ENCODE data around the gene MIEF1. TPM values are rescaled to one million over a fixed set of nuclear protein-coding genes. Genes with fewer than 3 reads are reported as not detected.

Gene MIEF1
- total RNA-seq, 4 donors from 2014 or later = 11.4 to 25.4 (median 12.9) TPM

DNA sequence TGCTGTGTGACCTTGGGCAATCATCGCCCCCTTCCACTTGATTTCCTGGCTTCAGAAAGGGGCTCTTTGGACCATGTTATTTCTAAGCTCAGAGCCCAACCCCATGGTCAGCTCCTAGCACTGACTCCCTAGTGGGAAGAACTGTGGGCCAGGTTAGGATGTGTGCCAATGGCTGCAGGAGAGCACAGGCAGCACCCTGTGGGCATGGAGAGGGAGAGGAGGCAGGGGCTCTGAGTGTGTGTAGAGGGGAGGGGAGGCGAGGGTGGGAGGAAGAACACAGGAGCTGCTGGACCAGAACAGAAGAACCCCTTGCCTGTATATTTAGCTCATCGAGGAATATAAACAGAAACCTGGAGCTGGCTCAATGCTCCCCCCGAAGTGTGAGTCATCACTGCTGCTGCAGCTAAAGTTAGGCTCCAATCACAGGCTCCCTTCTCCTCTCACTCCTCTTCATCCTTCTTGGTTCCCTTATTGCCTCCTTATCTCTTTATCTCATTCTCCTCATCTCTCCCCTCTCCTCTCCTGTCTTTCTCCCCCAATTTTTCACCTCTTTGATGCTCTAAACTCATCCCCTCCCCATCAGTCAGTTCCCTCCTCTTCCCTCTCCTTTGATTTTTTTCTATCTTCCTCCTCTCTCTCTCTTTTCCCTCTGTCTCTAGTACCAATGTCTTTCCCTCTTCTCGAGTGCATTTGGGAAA lies 44.9 kb downstream of the MIEF1 start:
- H3K9me3 ChIP-seq = no peaks in the 10 kb centered on the region
- no peak overlapping the region for H3K4me3 ChIP-seq
- H3K4me1 ChIP-seq = no peaks in the 10 kb centered on the region
- in situ Hi-C loops (cut with MboI; ENCODE audit: low sequenced_read_pairs in 4 of 4) (loop anchor here in 3 of 4 donors (10.0 to 25.0 kb wide), 4 partner anchors 488 to 815 kb away; partner anchors contain the start of genes ADSL (in 2 of the 3) and SGSM3 (in 1 of the 3)), intact Hi-C loops (cut with DNase I; ENCODE audit: low total_unique reads) (no loop called here)
- no peak for DNase-seq
- no peak for ATAC-seq
- peaks cover 18 to 41% (median 38%) of the 10 kb centered on the region in 3 donors for H3K27me3 ChIP-seq
- no peaks in the 10 kb centered on the region for H3K36me3 ChIP-seq
- no peak for TF ChIP-seq POLR2A (IDR thresholded peaks at IDR 0.05)
- TF ChIP-seq CTCF (IDR thresholded peaks at IDR 0.05 in 4 of 5, conservative IDR thresholded peaks at IDR 0.05 in 1 of 5) = no peak
- H3K27ac ChIP-seq = no peak overlapping the region

GRCh38 chr22:39547587-39547947 lies 45.5 kb downstream of the MIEF1 start:
- ATAC-seq (no peak), DNase-seq (no peak)
- H3K27me3 ChIP-seq = peaks cover 18 to 43% (median 36%) of the 10 kb centered on the region in 3 donors
- H3K36me3 ChIP-seq = no peaks in the 10 kb centered on the region
- in situ Hi-C loops (cut with MboI; ENCODE audit: low sequenced_read_pairs in 4 of 4) (loop anchor here in 3 of 4 donors (10.0 to 25.0 kb wide), 4 partner anchors 487 to 815 kb away; partner anchors contain the start of genes ADSL (in 2 of the 3) and SGSM3 (in 1 of the 3)), intact Hi-C loops (cut with DNase I; ENCODE audit: low total_unique reads) (no loop called here)
- no peak overlapping the region for H3K27ac ChIP-seq
- no peaks in the 10 kb centered on the region for H3K4me1 ChIP-seq
- no peak for TF ChIP-seq POLR2A (IDR thresholded peaks at IDR 0.05)
- no peak for TF ChIP-seq CTCF (IDR thresholded peaks at IDR 0.05 in 4 of 5, conservative IDR thresholded peaks at IDR 0.05 in 1 of 5)
- H3K9me3 ChIP-seq = no peaks in the 10 kb centered on the region
- H3K4me3 ChIP-seq = no peak overlapping the region

DNA sequence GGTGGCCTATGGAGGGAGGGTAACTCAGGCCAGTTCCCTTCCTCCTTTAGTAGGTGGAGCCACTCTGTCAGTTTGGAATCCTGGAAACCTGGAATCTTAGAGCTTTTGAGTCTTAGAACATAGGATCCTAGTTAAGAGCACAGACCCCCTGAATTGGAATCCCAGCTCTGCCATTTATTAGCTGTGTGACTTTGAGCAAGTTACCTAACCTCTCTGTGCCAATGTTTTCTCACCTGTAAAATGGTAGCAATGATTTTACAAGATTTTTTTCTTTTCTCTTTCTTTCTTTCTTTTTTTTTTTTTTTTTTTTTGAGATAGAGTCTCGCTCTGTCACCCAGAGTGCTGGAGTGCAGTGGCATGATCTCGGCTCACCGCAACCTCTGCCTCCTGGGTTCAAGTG lies 51.3 kb downstream of the MIEF1 start:
- Histone ChIP-seq H3K4me1 (peaks cover 0 to 4% of the 10 kb centered on the region in 2 donors), H3K27ac (no peak overlapping the region), H3K4me3 (no peak overlapping the region), H3K36me3 (no peaks in the 10 kb centered on the region), H3K9me3 (no peaks in the 10 kb centered on the region), H3K27me3 (peaks cover 24 to 47% (median 32%) of the 10 kb centered on the region in 3 donors)
- DNase-seq = no peak
- TF ChIP-seq CTCF (IDR thresholded peaks at IDR 0.05 in 4 of 5, conservative IDR thresholded peaks at IDR 0.05 in 1 of 5) (no peak), POLR2A (IDR thresholded peaks at IDR 0.05) (no peak)
- no peak for ATAC-seq
- intact Hi-C loops (cut with DNase I; ENCODE audit: low total_unique reads) = no loop called here
- in situ Hi-C loops (cut with MboI; ENCODE audit: low sequenced_read_pairs in 4 of 4) = no loop called here

GRCh38 chr22:39554151-39554550 lies 52.1 kb downstream of the MIEF1 start:
- ATAC-seq (no peak), DNase-seq (no peak)
- Histone ChIP-seq H3K27me3 (peaks cover 31 to 51% (median 34%) of the 10 kb centered on the region in 3 donors), H3K9me3 (no peaks in the 10 kb centered on the region), H3K4me1 (peaks cover 0 to 4% of the 10 kb centered on the region in 2 donors), H3K27ac (no peak overlapping the region), H3K4me3 (no peak overlapping the region), H3K36me3 (no peaks in the 10 kb centered on the region)
- intact Hi-C loops (cut with DNase I; ENCODE audit: low total_unique reads) (no loop called here), in situ Hi-C loops (cut with MboI; ENCODE audit: low sequenced_read_pairs in 4 of 4) (no loop called here)
- TF ChIP-seq CTCF (IDR thresholded peaks at IDR 0.05 in 4 of 5, conservative IDR thresholded peaks at IDR 0.05 in 1 of 5) (no peak), POLR2A (IDR thresholded peaks at IDR 0.05) (no peak)

All from gastrocnemius medialis (tissue), 4 donors.